ENCODE measurements around the gene PAX2. TPM values are rescaled to one million over a fixed set of nuclear protein-coding genes. Genes with fewer than 3 reads are reported as not detected.

PAX2 gene
- total RNA-seq, 1 donor from 2014 or later, result 0.34 TPM

- H2AFZ ChIP-seq (replicated peaks), result no peak overlapping the region
- no peaks in the 10 kb centered on the region for H3K9me3 ChIP-seq (ENCODE audit: low read depth)
- peaks cover 30% of the 10 kb centered on the region for H3F3A ChIP-seq (ENCODE audit: low read depth)
- H4K20me1 ChIP-seq (ENCODE audit: low read depth), result peaks cover 12% of the 10 kb centered on the region
- H3K27ac ChIP-seq, result no peak overlapping the region
- Mint-ChIP-seq H3K36me3 (no peaks in the 10 kb centered on the region), H3K4me3 (no peak overlapping the region), H3K27ac (peak overlapping the region; percentile 12), H3K9me3 (no peaks in the 10 kb centered on the region), H3K4me1 (peaks cover 26% of the 10 kb centered on the region), H3K27me3 (ENCODE audit: insufficient read depth, low read depth) (peaks cover 25% of the 10 kb centered on the region)
- H3K4me2 ChIP-seq, result no peak overlapping the region
- no peak for TF ChIP-seq EZH2 (IDR thresholded peaks at IDR 0.05)
- no peak for TF ChIP-seq EZH2phosphoT487 (IDR thresholded peaks at IDR 0.05)
- TF ChIP-seq CTCF (IDR thresholded peaks at IDR 0.05), result no peak
- peaks cover 31% of the 10 kb centered on the region for H3K4me1 ChIP-seq
- H3K4me3 ChIP-seq, result no peak overlapping the region
- peaks cover 88% of the 10 kb centered on the region for H3K27me3 ChIP-seq
- no peak for DNase-seq (ENCODE audit: low spot score)
- no peaks in the 10 kb centered on the region for H3K79me2 ChIP-seq (ENCODE audit: low read depth)
- no peaks in the 10 kb centered on the region for H3K36me3 ChIP-seq
- H3K9ac ChIP-seq, result no peak overlapping the region
Observed at GRCh38 chr10:100864036-100864885, 118.9 kb downstream of the PAX2 start.

- H2AFZ ChIP-seq (replicated peaks), result no peak overlapping the region
- no peak for DNase-seq (ENCODE audit: low spot score)
- peaks cover 88% of the 10 kb centered on the region for H3K27me3 ChIP-seq
- Mint-ChIP-seq H3K27ac (no peak overlapping the region), H3K27me3 (ENCODE audit: insufficient read depth, low read depth) (peaks cover 32% of the 10 kb centered on the region), H3K9me3 (no peaks in the 10 kb centered on the region), H3K36me3 (no peaks in the 10 kb centered on the region), H3K4me1 (peaks cover 31% of the 10 kb centered on the region), H3K4me3 (no peak overlapping the region)
- H3F3A ChIP-seq (ENCODE audit: low read depth), result peaks cover 26% of the 10 kb centered on the region
- H3K27ac ChIP-seq, result no peak overlapping the region
- H3K4me3 ChIP-seq, result no peak overlapping the region
- no peak overlapping the region for H3K9ac ChIP-seq
- no peaks in the 10 kb centered on the region for H3K9me3 ChIP-seq (ENCODE audit: low read depth)
- H3K79me2 ChIP-seq (ENCODE audit: low read depth), result no peaks in the 10 kb centered on the region
- H4K20me1 ChIP-seq (ENCODE audit: low read depth), result peaks cover 12% of the 10 kb centered on the region
- H3K36me3 ChIP-seq, result no peaks in the 10 kb centered on the region
- no peak for TF ChIP-seq EZH2 (IDR thresholded peaks at IDR 0.05)
- peaks cover 32% of the 10 kb centered on the region for H3K4me1 ChIP-seq
- no peak overlapping the region for H3K4me2 ChIP-seq
Observed at GRCh38 chr10:100864978-100865377, 119.6 kb downstream of the PAX2 start.

- H4K20me1 ChIP-seq (ENCODE audit: low read depth), result peaks cover 12% of the 10 kb centered on the region
- Mint-ChIP-seq H3K27ac (no peak overlapping the region), H3K36me3 (no peaks in the 10 kb centered on the region), H3K4me3 (no peak overlapping the region), H3K9me3 (no peaks in the 10 kb centered on the region), H3K4me1 (peaks cover 33% of the 10 kb centered on the region), H3K27me3 (ENCODE audit: insufficient read depth, low read depth) (peaks cover 31% of the 10 kb centered on the region)
- no peak overlapping the region for H2AFZ ChIP-seq (replicated peaks)
- H3K4me2 ChIP-seq, result peak overlapping the region; percentile 81
- H3K9ac ChIP-seq, result no peak overlapping the region
- no peaks in the 10 kb centered on the region for H3K9me3 ChIP-seq (ENCODE audit: low read depth)
- H3K36me3 ChIP-seq, result no peaks in the 10 kb centered on the region
- H3K79me2 ChIP-seq (ENCODE audit: low read depth), result no peaks in the 10 kb centered on the region
- H3K4me3 ChIP-seq, result peak overlapping the region; percentile 33
- peaks cover 32% of the 10 kb centered on the region for H3K4me1 ChIP-seq
- no peak for DNase-seq (ENCODE audit: low spot score)
- peaks cover 26% of the 10 kb centered on the region for H3F3A ChIP-seq (ENCODE audit: low read depth)
- H3K27ac ChIP-seq, result no peak overlapping the region
- H3K27me3 ChIP-seq, result peaks cover 87% of the 10 kb centered on the region
- no peak for TF ChIP-seq CTCF (IDR thresholded peaks at IDR 0.05)
Observed at GRCh38 chr10:100866010-100866409, 120.6 kb downstream of the PAX2 start.

DNA sequence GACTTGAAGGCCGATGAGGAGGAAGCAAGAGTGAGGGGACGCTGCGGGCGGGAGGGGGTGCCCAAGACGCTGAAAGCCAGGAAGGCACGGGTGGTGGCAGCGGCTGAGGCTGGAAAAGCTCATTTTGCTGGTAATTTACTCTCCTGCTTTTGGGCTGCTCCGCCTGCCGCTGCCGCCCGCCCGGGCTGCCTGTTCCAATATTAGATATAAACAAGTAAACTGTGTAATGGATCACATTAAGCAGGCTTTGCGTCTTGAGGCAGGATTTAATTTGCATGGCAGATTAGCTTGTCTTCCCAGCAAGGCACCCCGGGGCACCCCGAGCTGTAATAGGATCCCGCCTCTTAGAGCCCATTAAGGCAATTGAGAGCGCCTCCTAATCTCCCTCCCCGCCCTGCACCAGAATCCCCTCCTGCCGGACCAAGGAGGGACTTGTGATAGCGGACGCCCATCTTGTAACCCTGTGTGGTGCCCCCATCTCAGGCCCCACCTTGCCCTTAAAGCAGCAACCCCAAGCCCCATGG, 121.3 kb downstream of the PAX2 start:
- no peak overlapping the region for H3K27ac Mint-ChIP-seq
- peaks cover 33% of the 10 kb centered on the region for H3K4me1 Mint-ChIP-seq
- no peak overlapping the region for H2AFZ ChIP-seq (replicated peaks)
- H3K27ac ChIP-seq, result no peak overlapping the region
- no peaks in the 10 kb centered on the region for H3K36me3 ChIP-seq
- peak overlapping the region; percentile 6 for H3K4me3 Mint-ChIP-seq
- no peak overlapping the region for H3K9ac ChIP-seq
- no peaks in the 10 kb centered on the region for H3K36me3 Mint-ChIP-seq
- H3K27me3 ChIP-seq, result peaks cover 87% of the 10 kb centered on the region
- no peaks in the 10 kb centered on the region for H3K79me2 ChIP-seq (ENCODE audit: low read depth)
- DNase-seq (ENCODE audit: low spot score), result peak; percentile 92
- H3K9me3 ChIP-seq (ENCODE audit: low read depth), result no peaks in the 10 kb centered on the region
- TF ChIP-seq EZH2phosphoT487 (IDR thresholded peaks at IDR 0.05), result peak; percentile 68
- TF ChIP-seq EZH2 (IDR thresholded peaks at IDR 0.05), result no peak
- TF ChIP-seq CTCF (IDR thresholded peaks at IDR 0.05), result no peak
- peaks cover 26% of the 10 kb centered on the region for H3K27me3 Mint-ChIP-seq (ENCODE audit: insufficient read depth, low read depth)
- H3K4me1 ChIP-seq, result peaks cover 32% of the 10 kb centered on the region
- H3K9me3 Mint-ChIP-seq, result no peaks in the 10 kb centered on the region
- peaks cover 12% of the 10 kb centered on the region for H4K20me1 ChIP-seq (ENCODE audit: low read depth)
- peak overlapping the region; percentile 81 for H3K4me2 ChIP-seq
- peak overlapping the region; percentile 33 for H3K4me3 ChIP-seq
- H3F3A ChIP-seq (ENCODE audit: low read depth), result peaks cover 26% of the 10 kb centered on the region
